GM08714 (cell line): Measurements from ENCODE around the gene KRT13.

Experiments used
- H3K4me3 ChIP-seq: fragments of 200-500 bp; sonication (Bioruptor generic); 2 replicates; pipeline ENCODE4 v1.5.1; 2014; ENCODE audit warnings: mild to moderate bottlenecking, low read length, inconsistent platforms
- ZNF274 ChIP-seq: IDR thresholded peaks from 2 replicates; pipeline ENCODE4 v1.6.1; 2012; ENCODE audit warnings: mild to moderate bottlenecking, low read depth, low read length

Gene KRT13

GRCh38 chr17:41464682-41465081 lies 40.7 kb downstream of the KRT13 start:
- TF ChIP-seq ZNF274: no peak
- H3K4me3 ChIP-seq: no peak overlapping the region

- H3K4me3 ChIP-seq: no peak overlapping the region
- TF ChIP-seq ZNF274: no peak
These were observed 41.2 kb downstream of the KRT13 start for GRCh38 chr17:41464173-41464572.

GRCh38 chr17:41463746-41464145 lies 41.7 kb downstream of the KRT13 start:
- TF ChIP-seq ZNF274: no peak
- no peak overlapping the region for H3K4me3 ChIP-seq

- TF ChIP-seq ZNF274: no peak
- H3K4me3 ChIP-seq: no peak overlapping the region
These were observed 42.7 kb downstream of the KRT13 start for GRCh38 chr17:41462705-41463104.

GRCh38 chr17:41457676-41458075 lies 47.7 kb downstream of the KRT13 start:
- no peak for TF ChIP-seq ZNF274
- H3K4me3 ChIP-seq: no peak overlapping the region

GRCh38 chr17:41456204-41456603 lies 49.2 kb downstream of the KRT13 start:
- H3K4me3 ChIP-seq: no peak overlapping the region
- no peak for TF ChIP-seq ZNF274

- TF ChIP-seq ZNF274: no peak
- no peak overlapping the region for H3K4me3 ChIP-seq
These were observed 50.2 kb downstream of the KRT13 start for GRCh38 chr17:41455236-41455635.

GRCh38 chr17:41453066-41453465 lies 52.3 kb downstream of the KRT13 start:
- no peak overlapping the region for H3K4me3 ChIP-seq
- no peak for TF ChIP-seq ZNF274

- no peak overlapping the region for H3K4me3 ChIP-seq
- no peak for TF ChIP-seq ZNF274
These were observed 53.1 kb downstream of the KRT13 start for GRCh38 chr17:41452281-41452680.

- no peak for TF ChIP-seq ZNF274
These were observed 54.2 kb downstream of the KRT13 start for GRCh38 chr17:41451154-41451728.

More at GRCh38 chr17:41451154-41451728, 54.2 kb downstream of the KRT13 start:
- H3K4me3 ChIP-seq: no peak overlapping the region
